ENCODE results near the gene LRRC4.

GRCh38 chr7:128021366-128021765, 9.9 kb downstream of the LRRC4 start:
- TF ChIP-seq, protein P1, sequence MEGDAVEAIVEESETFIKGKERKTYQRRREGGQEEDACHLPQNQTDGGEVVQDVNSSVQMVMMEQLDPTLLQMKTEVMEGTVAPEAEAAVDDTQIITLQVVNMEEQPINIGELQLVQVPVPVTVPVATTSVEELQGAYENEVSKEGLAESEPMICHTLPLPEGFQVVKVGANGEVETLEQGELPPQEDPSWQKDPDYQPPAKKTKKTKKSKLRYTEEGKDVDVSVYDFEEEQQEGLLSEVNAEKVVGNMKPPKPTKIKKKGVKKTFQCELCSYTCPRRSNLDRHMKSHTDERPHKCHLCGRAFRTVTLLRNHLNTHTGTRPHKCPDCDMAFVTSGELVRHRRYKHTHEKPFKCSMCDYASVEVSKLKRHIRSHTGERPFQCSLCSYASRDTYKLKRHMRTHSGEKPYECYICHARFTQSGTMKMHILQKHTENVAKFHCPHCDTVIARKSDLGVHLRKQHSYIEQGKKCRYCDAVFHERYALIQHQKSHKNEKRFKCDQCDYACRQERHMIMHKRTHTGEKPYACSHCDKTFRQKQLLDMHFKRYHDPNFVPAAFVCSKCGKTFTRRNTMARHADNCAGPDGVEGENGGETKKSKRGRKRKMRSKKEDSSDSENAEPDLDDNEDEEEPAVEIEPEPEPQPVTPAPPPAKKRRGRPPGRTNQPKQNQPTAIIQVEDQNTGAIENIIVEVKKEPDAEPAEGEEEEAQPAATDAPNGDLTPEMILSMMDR (IDR thresholded peaks at IDR 0.05): no peak
- no peak for TF ChIP-seq POLR2A (IDR thresholded peaks at IDR 0.05)
